Measurements from ENCODE around the gene IRX6. TPM values are rescaled to one million over a fixed set of nuclear protein-coding genes. Genes with fewer than 3 reads are reported as not detected.

The IRX6 gene
- total RNA-seq, 1 donor = not detected

GRCh38 chr16:55326261-55327092, 2.5 kb downstream of the IRX6 start:
- no peak for DNase-seq (ENCODE audit: low read depth)
- no peak overlapping the region for H3K4me3 ChIP-seq (ENCODE audit: low read depth, low read length)
- TF ChIP-seq CTCF (IDR thresholded peaks at IDR 0.05; ENCODE audit: insufficient read depth, low read depth, low read length) = no peak

GRCh38 chr16:55328611-55329569, 4.9 kb downstream of the IRX6 start:
- no peak for TF ChIP-seq CTCF (IDR thresholded peaks at IDR 0.05; ENCODE audit: insufficient read depth, low read depth, low read length)
- no peak overlapping the region for H3K4me3 ChIP-seq (ENCODE audit: low read depth, low read length)
- no peak for DNase-seq (ENCODE audit: low read depth)

GRCh38 chr16:55329791-55330428, 5.9 kb downstream of the IRX6 start:
- no peak for TF ChIP-seq CTCF (IDR thresholded peaks at IDR 0.05; ENCODE audit: insufficient read depth, low read depth, low read length)
- no peak overlapping the region for H3K4me3 ChIP-seq (ENCODE audit: low read depth, low read length)
- DNase-seq (ENCODE audit: low read depth) = no peak

- no peak for TF ChIP-seq CTCF (IDR thresholded peaks at IDR 0.05; ENCODE audit: insufficient read depth, low read depth, low read length)
- no peak overlapping the region for H3K4me3 ChIP-seq (ENCODE audit: low read depth, low read length)
- no peak for DNase-seq (ENCODE audit: low read depth)
These were observed 7.0 kb downstream of the IRX6 start for GRCh38 chr16:55330781-55331647.

- H3K4me3 ChIP-seq (ENCODE audit: low read depth, low read length) = no peak overlapping the region
- no peak for DNase-seq (ENCODE audit: low read depth)
These were observed 7.7 kb downstream of the IRX6 start for GRCh38 chr16:55331648-55332185.

More at GRCh38 chr16:55331648-55332185, 7.7 kb downstream of the IRX6 start:
- TF ChIP-seq CTCF (IDR thresholded peaks at IDR 0.05; ENCODE audit: insufficient read depth, low read depth, low read length) = no peak

Measured in fibroblast of villous mesenchyme (primary cell).